A549 (cell line): ENCODE results near the gene GBA2.

ENCODE experiments used
- CEBPB ChIP-seq, 2 experiments: fragments of >200 bp in 1 of 2; sonication (Bioruptor Twin) in 1 of 2; formaldehyde crosslinking in 1 of 2; IDR thresholded peaks; 2 replicates each; pipeline ENCODE4 v1.6.1; 2012 to 2016
- JUN ChIP-seq, 2 experiments: fragments of >200 bp; sonication (Bioruptor Twin); formaldehyde crosslinking; IDR thresholded peaks; 2 replicates in 1 of 2; 3 replicates in 1 of 2; pipeline ENCODE4 v1.6.1; 2016 to 2017
- KDM1A ChIP-seq: fragments of 200-600 bp; sonication (generic); IDR thresholded peaks from 2 replicates; pipeline ENCODE4 v1.6.1; 2016; ENCODE audit warnings: low read depth, mild to moderate bottlenecking
- MAFK ChIP-seq: fragments of 450-650 bp; IDR thresholded peaks from 2 replicates; pipeline ENCODE4 v1.6.1; 2014; ENCODE audit not compliant: partially characterized antibody
- POLR2A ChIP-seq: IDR thresholded peaks from 2 replicates; pipeline ENCODE4 v1.6.1; 2012; ENCODE audit warnings: mild to moderate bottlenecking, low read length
- TF ChIP-seq, protein P1 (sequence below): fragments of >200 bp; sonication (Bioruptor Twin); formaldehyde crosslinking; IDR thresholded peaks from 3 replicates; pipeline ENCODE4 v1.5.1; 2016

DNA sequence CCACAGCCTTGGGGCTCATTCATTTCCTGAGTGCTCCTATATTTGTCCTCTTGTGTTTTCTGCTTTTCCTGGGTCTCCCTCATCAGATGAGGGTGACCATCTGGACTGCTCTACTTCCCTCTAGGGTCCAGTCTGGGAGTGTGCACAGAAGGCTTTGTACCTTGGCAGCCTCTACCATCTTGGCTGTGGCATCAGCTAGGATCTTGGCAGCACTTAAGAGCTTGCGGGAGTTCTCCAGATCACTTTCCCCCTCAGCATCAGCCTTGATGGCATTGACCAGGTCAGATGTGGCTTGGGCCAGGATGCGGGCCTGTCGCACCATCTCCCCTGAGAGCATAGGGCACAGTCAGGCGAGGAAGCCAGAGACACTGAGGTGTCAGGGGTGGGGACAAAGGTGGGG, 32.8 kb downstream of the GBA2 start:
- TF ChIP-seq MAFK (no peak), CEBPB (IDR thresholded peaks at IDR 0.05) (no peak), JUN (IDR thresholded peaks at IDR 0.05) (no peak), KDM1A (no peak), POLR2A (no peak)
- TF ChIP-seq, protein P1, sequence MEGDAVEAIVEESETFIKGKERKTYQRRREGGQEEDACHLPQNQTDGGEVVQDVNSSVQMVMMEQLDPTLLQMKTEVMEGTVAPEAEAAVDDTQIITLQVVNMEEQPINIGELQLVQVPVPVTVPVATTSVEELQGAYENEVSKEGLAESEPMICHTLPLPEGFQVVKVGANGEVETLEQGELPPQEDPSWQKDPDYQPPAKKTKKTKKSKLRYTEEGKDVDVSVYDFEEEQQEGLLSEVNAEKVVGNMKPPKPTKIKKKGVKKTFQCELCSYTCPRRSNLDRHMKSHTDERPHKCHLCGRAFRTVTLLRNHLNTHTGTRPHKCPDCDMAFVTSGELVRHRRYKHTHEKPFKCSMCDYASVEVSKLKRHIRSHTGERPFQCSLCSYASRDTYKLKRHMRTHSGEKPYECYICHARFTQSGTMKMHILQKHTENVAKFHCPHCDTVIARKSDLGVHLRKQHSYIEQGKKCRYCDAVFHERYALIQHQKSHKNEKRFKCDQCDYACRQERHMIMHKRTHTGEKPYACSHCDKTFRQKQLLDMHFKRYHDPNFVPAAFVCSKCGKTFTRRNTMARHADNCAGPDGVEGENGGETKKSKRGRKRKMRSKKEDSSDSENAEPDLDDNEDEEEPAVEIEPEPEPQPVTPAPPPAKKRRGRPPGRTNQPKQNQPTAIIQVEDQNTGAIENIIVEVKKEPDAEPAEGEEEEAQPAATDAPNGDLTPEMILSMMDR: no peak
